Keratinocyte (primary cell): ENCODE measurements around the gene APH1A. TPM values are rescaled to one million over a fixed set of nuclear protein-coding genes. Genes with fewer than 3 reads are reported as not detected.
A peak's percentile ranks its signal among the peaks of the same experiment; 100 is the strongest.

ENCODE experiments used
- DNase-seq: peaks from one replicate; pipeline ENCODE4 v3.0.0-alpha.2; 2011; ENCODE audit warnings: low read depth, missing footprints, low spot score
- FAIRE-seq: peaks from 2 replicates; lab custom pipeline; 2011; peaks lifted over from hg19 to GRCh38; lab: Jason Lieb, UNC
- H2AFZ ChIP-seq: 2 replicates; pipeline ENCODE4 v1.6.0; 2012; ENCODE audit warnings: low read length, control low read depth, inconsistent platforms; ENCODE audit not compliant: control insufficient read depth
- H3K27ac ChIP-seq: 2 replicates; pipeline ENCODE4 v1.5.1; 2011; ENCODE audit warnings: low read length; ENCODE audit not compliant: control insufficient read depth, insufficient read depth
- H3K27me3 ChIP-seq: 3 replicates; pipeline ENCODE4 v1.6.0; 2011; ENCODE audit warnings: low read length; ENCODE audit not compliant: control insufficient read depth, insufficient read depth; ENCODE audit errors: extremely low read depth
- H3K36me3 ChIP-seq, 2 experiments: 2 replicates in 1 of 2; 3 replicates in 1 of 2; pipeline ENCODE4 v1.5.1; 2011; ENCODE audit warnings: low read length in 2 of 2, mild to moderate bottlenecking in 1 of 2; ENCODE audit not compliant: control insufficient read depth in 2 of 2, insufficient read depth in 2 of 2; ENCODE audit errors: extremely low read depth in 1 of 2
- H3K4me1 ChIP-seq: 3 replicates; pipeline ENCODE4 v1.5.1; 2011; ENCODE audit warnings: low read length; ENCODE audit not compliant: control insufficient read depth, insufficient read depth; ENCODE audit errors: extremely low read depth
- H3K4me2 ChIP-seq: 3 replicates; pipeline ENCODE4 v1.6.0; 2011; ENCODE audit warnings: low read depth, low read length; ENCODE audit not compliant: control insufficient read depth, insufficient read depth; ENCODE audit errors: extremely low read depth
- H3K4me3 ChIP-seq, 3 experiments: fragments of 200-600 bp in 1 of 3; sonication (generic) in 1 of 3; 2 replicates in 2 of 3; 3 replicates in 1 of 3; pipeline ENCODE4 v1.5.1; 2011 to 2016; ENCODE audit warnings: low read length in 3 of 3, mild to moderate bottlenecking in 3 of 3, control low read depth in 2 of 3, inconsistent platforms in 1 of 3, low read depth in 1 of 3, mixed read lengths in 1 of 3, mixed run types in 1 of 3, moderate library complexity in 1 of 3; ENCODE audit not compliant: control insufficient read depth in 2 of 3, insufficient read depth in 2 of 3; ENCODE audit errors: extremely low read depth in 1 of 3
- H3K79me2 ChIP-seq: 2 replicates; pipeline ENCODE4 v1.6.0; 2012; ENCODE audit warnings: low read length; ENCODE audit not compliant: control insufficient read depth, insufficient read depth
- H3K9ac ChIP-seq: 3 replicates; pipeline ENCODE4 v1.6.0; 2011; ENCODE audit warnings: low read length; ENCODE audit not compliant: control insufficient read depth, insufficient read depth; ENCODE audit errors: extremely low read depth
- H3K9me1 ChIP-seq: 3 replicates; pipeline ENCODE4 v1.6.0; 2011; ENCODE audit warnings: low read length; ENCODE audit not compliant: control insufficient read depth, insufficient read depth; ENCODE audit errors: extremely low read depth
- H3K9me3 ChIP-seq: 2 replicates; pipeline ENCODE4 v1.5.1; 2012; ENCODE audit warnings: low read depth, low read length; ENCODE audit not compliant: control insufficient read depth
- H4K20me1 ChIP-seq: 3 replicates; pipeline ENCODE4 v1.6.0; 2011; ENCODE audit warnings: low read length; ENCODE audit not compliant: control insufficient read depth, insufficient read depth; ENCODE audit errors: extremely low read depth
- CTCF ChIP-seq, 3 experiments: IDR thresholded peaks in 1 of 3; conservative IDR thresholded peaks in 1 of 3; optimal IDR thresholded peaks in 1 of 3; 2 replicates in 2 of 3; 3 replicates in 1 of 3; pipeline versions ENCODE3 to v1.5.1; 2011; ENCODE audit warnings: low read length in 3 of 3, mild to moderate bottlenecking in 3 of 3, moderate library complexity in 2 of 3, control low read depth in 1 of 3, inconsistent platforms in 1 of 3; ENCODE audit not compliant: insufficient read depth in 2 of 3; ENCODE audit errors: extremely low read depth in 1 of 3
- EZH2 ChIP-seq: IDR thresholded peaks from one replicate; pipeline ENCODE4 v1.6.1; 2012; ENCODE audit warnings: inconsistent platforms, mild to moderate bottlenecking, low read length, moderate library complexity
- dilution Hi-C: fragments of 300-500 bp; cut with MboI; formaldehyde crosslinking; loops from one replicate; pipeline ENCODE4 v1.7.0; 2020; ENCODE audit warnings: low sequenced_read_pairs; ENCODE audit not compliant: extremely low pct_ligation_motif_present
- polyA plus RNA-seq, 5 experiments: library from polyadenylated mRNA; depleted of rRNA in 3 of 5; stranded (reverse) in 3 of 5; stranded (forward) in 1 of 5; unstranded in 1 of 5; fragments of >200 nt; gene quantifications; 1 replicate in 1 of 5; 2 replicates in 3 of 5; 3 replicates in 1 of 5; pipeline versions ENCODE4 v1.2.1 to v1.2.3, GENCODE V29; 2011 to 2012; ENCODE audit warnings: missing spikeins in 2 of 5, low read depth in 1 of 5, low replicate concordance in 1 of 5

The APH1A gene
- polyA plus RNA-seq, 1 donor (not counting 4 experiments of a cell fraction or from before 2014, with no cell fraction given) = 149 TPM

- peaks cover 35% of the 10 kb centered on the region for H3K79me2 ChIP-seq
Observed at GRCh38 chr1:150235294-150235851, 33.4 kb downstream of the APH1A start.

GRCh38 chr1:150234566-150235293 is 34.1 kb downstream of the APH1A start:
- no peaks in the 10 kb centered on the region for H3K27me3 ChIP-seq
- H3K4me3 ChIP-seq = peak overlapping the region; percentile 84 to 99 (median 98)
- H3K4me2 ChIP-seq = peak overlapping the region; percentile 97
- H3K79me2 ChIP-seq = peaks cover 35% of the 10 kb centered on the region
- H4K20me1 ChIP-seq = no peaks in the 10 kb centered on the region
- TF ChIP-seq CTCF (optimal IDR thresholded peaks at IDR 0.05 in 1 of 3, IDR thresholded peaks at IDR 0.05 in 1 of 3, conservative IDR thresholded peaks at IDR 0.05 in 1 of 3; ENCODE audit: extremely low read depth in 1 of 3, insufficient read depth in 2 of 3, low read length in 3 of 3) (no peak), EZH2 (no peak)
- peaks cover 0 to 7% of the 10 kb centered on the region in 2 experiments for H3K36me3 ChIP-seq
- H3K4me1 ChIP-seq = peaks cover 16% of the 10 kb centered on the region
- H3K27ac ChIP-seq = peak overlapping the region; percentile 94
- no peaks in the 10 kb centered on the region for H3K9me3 ChIP-seq
- H3K9ac ChIP-seq = peak overlapping the region; percentile 94
- FAIRE-seq (no peak), DNase-seq (no peak)
- peak overlapping the region; percentile 11 for H2AFZ ChIP-seq
- dilution Hi-C loops = no loop called here
- H3K9me1 ChIP-seq = no peaks in the 10 kb centered on the region

More at GRCh38 chr1:150235294-150235851, 33.4 kb downstream of the APH1A start:
- Histone ChIP-seq H3K9me1 (no peaks in the 10 kb centered on the region), H2AFZ (peak overlapping the region; percentile 83), H3K4me2 (peak overlapping the region; percentile 97), H3K27me3 (no peaks in the 10 kb centered on the region), H3K36me3 (peaks cover 0 to 7% of the 10 kb centered on the region in 2 experiments), H3K27ac (peak overlapping the region; percentile 94), H3K4me3 (peak overlapping the region; percentile 84 to 99 (median 98)), H3K9ac (peak overlapping the region; percentile 94), H4K20me1 (no peaks in the 10 kb centered on the region), H3K9me3 (no peaks in the 10 kb centered on the region), H3K4me1 (peaks cover 16% of the 10 kb centered on the region)
- FAIRE-seq = no peak
- dilution Hi-C loops = no loop called here
- TF ChIP-seq CTCF (optimal IDR thresholded peaks at IDR 0.05 in 1 of 3, IDR thresholded peaks at IDR 0.05 in 1 of 3, conservative IDR thresholded peaks at IDR 0.05 in 1 of 3; ENCODE audit: extremely low read depth in 1 of 3, insufficient read depth in 2 of 3, low read length in 3 of 3) = peak in 1 of 3 experiments; percentile 14
- no peak for TF ChIP-seq EZH2
- DNase-seq = no peak
